ENCODE results near the gene SEC23IP. TPM values are rescaled to one million over a fixed set of nuclear protein-coding genes. Genes with fewer than 3 reads are reported as not detected.
"Not testable (repeated sequence)": the region's sequence is repeated elsewhere in the genome, so short reads cannot be mapped to it uniquely, and the experiment has no call there.

SEC23IP gene
- total RNA-seq, 1 experiment from 2014 or later = 32.0 TPM

DNA sequence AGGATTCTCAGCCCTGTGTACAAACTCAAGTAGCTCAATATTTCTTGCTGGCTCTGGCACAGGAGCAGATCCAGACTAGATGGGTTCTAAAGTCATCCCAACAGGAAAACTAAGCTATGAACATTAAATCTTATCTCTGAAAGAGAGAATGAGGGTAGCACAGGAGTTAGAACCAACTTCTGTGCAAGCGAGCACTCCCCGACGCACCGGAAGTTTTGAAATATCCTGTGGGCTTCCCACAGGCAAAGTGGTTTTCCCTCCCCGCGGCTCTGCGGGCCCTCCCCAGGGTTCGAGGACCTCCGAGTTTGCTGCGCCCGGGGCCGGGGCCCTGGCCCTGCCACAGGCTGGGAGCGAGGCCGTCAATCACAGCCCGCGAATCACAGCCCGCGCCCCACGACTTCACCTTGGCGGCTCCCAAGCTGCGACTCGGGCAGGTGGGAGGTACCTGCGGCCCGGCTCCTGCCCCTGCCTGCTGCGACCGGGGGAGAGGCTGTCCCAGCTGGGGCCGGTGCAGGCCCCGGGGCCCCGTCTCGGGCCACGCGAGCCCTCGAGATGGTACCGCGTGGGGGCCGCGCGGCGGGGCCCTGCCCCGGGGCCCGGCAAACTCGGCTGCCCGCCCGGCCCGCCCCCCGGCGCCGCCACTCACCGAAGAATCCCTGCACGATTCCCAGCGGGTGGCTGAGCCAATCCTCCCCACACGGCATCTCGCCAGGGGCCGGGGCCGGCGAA, 20.5 kb upstream of the SEC23IP start:
- H2AFZ ChIP-seq (ENCODE audit: low read length) = peak overlapping the region; percentile 32; the same call in 1 of the 2 replicates
- H3K79me2 ChIP-seq (ENCODE audit: low read length) = peaks cover 52% of the 10 kb centered on the region
- peak overlapping the region; percentile 86 for H3K27ac ChIP-seq (ENCODE audit: low read length)
- H3K4me1 ChIP-seq (ENCODE audit: low read length) = peaks cover 35% of the 10 kb centered on the region
- DNase-seq = peak; percentile 80
- peaks cover 6% of the 10 kb centered on the region; the same call in 1 of the 2 replicates for H4K20me1 ChIP-seq (ENCODE audit: insufficient read depth, low read depth, low read length)
- peaks cover 3% of the 10 kb centered on the region; the same call in 1 of the 2 replicates for H3K36me3 ChIP-seq (ENCODE audit: insufficient read depth, low read length)
- H3K27me3 ChIP-seq (ENCODE audit: low read length) = no peaks in the 10 kb centered on the region
- H3K4me3 ChIP-seq (ENCODE audit: low read length) = peak overlapping the region; percentile 81
- H3K4me2 ChIP-seq (ENCODE audit: low read depth, low read length, poor library complexity, severe bottlenecking) = peak overlapping the region; percentile 87
- no peaks in the 10 kb centered on the region for H3K9me2 ChIP-seq (replicated peaks; ENCODE audit: insufficient read depth, low read length)
- peak overlapping the region; percentile 90 for H3K9ac ChIP-seq (ENCODE audit: low read length)
- H3K9me3 ChIP-seq (ENCODE audit: low read length) = no peaks in the 10 kb centered on the region

DNA sequence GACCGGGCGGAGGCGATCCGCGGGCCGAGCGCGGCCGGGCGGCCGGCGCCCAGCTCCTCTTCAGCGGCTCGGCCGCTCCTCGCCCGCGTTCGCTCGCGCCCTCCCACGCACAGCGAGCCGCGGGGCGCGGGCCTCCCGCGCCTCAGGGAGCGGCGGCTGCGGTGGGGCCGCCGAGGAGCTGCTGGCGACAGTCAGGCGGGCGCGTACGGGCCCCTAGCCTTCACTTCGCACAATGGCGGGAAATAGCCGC, 20.0 kb upstream of the SEC23IP start, which contains the start of gene MCMBP:
TSS of gene MCMBP (minus strand) at position 234 of the 250 bp plus-strand sequence. CDS start 259 bp downstream, outside the sequence.
- Histone ChIP-seq H3K9me3 (ENCODE audit: low read length) (no peaks in the 10 kb centered on the region), H3K9ac (ENCODE audit: low read length) (peak within 1 kb of the TSS; percentile 90), H3K27ac (ENCODE audit: low read length) (peak within 1 kb of the TSS; percentile 86), H2AFZ (ENCODE audit: low read length) (peak within 1 kb of the TSS; percentile 98), H3K27me3 (ENCODE audit: low read length) (no peaks in the 10 kb centered on the region), H3K4me1 (ENCODE audit: low read length) (peaks cover 35% of the 10 kb centered on the region), H4K20me1 (ENCODE audit: insufficient read depth, low read depth, low read length) (peaks cover 6% of the 10 kb centered on the region; the same call in 1 of the 2 replicates), H3K4me2 (ENCODE audit: low read depth, low read length, poor library complexity, severe bottlenecking) (peak within 1 kb of the TSS; percentile 87), H3K9me2 (replicated peaks; ENCODE audit: insufficient read depth, low read length) (no peaks in the 10 kb centered on the region), H3K79me2 (ENCODE audit: low read length) (peaks cover 47% of the 10 kb centered on the region), H3K4me3 (ENCODE audit: low read length) (peak within 1 kb of the TSS; percentile 81), H3K36me3 (ENCODE audit: insufficient read depth, low read length) (peaks cover 3% of the 10 kb centered on the region; the same call in 1 of the 2 replicates)
- DNase-seq = no peak

DNA sequence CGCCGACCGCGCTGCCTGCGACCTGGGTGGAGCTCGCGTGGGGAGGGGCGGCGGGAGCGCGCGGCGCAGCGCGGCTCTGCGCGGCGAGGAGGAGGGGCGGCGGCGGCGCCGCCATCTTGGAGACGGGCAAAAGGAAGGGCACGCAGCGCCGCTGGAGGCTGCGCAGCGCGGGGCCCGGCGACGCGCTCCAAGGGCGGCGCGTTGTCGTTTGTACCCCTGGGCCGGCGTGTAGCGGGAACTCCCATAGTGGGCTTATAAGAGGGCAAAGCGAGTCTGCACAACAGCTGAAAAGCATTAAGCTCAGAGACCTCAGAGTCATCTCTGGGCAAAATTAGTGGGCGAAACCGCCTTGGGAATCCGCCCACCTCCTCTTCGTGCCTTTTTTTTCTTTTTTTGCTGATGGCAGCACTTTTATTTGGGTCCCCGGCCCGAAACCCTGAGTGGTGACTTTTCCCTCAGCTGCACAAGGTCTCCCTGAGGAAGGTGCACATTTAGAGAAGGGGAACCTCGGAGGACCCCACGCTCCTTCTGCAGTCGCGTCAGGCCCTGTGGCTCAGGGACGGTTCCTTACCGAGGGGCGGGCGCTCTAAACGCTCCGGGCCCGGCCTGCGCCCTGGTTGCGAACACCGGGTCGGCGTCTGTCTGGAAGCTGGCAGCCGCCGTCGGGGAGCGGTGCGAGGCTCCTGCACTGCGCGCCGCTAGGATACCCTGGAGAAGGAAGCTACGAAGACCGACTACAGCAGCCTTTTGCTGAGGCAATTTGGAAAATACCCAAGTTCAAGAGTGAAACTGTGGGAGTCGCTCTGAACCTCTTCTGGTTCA, 19.5 kb upstream of the SEC23IP start:
- H3K4me3 ChIP-seq (ENCODE audit: low read length) = peak overlapping the region; percentile 81
- no peaks in the 10 kb centered on the region for H3K9me3 ChIP-seq (ENCODE audit: low read length)
- H3K36me3 ChIP-seq (ENCODE audit: insufficient read depth, low read length) = peaks cover 3% of the 10 kb centered on the region; the same call in 1 of the 2 replicates
- H3K4me2 ChIP-seq (ENCODE audit: low read depth, low read length, poor library complexity, severe bottlenecking) = peak overlapping the region; percentile 87
- peaks cover 42% of the 10 kb centered on the region for H3K79me2 ChIP-seq (ENCODE audit: low read length)
- peak; percentile 96 for DNase-seq
- no peaks in the 10 kb centered on the region for H3K27me3 ChIP-seq (ENCODE audit: low read length)
- H3K9me2 ChIP-seq (replicated peaks; ENCODE audit: insufficient read depth, low read length) = no peaks in the 10 kb centered on the region
- peak overlapping the region; percentile 98 for H2AFZ ChIP-seq (ENCODE audit: low read length)
- H4K20me1 ChIP-seq (ENCODE audit: insufficient read depth, low read depth, low read length) = peaks cover 6% of the 10 kb centered on the region; the same call in 1 of the 2 replicates
- H3K4me1 ChIP-seq (ENCODE audit: low read length) = peaks cover 35% of the 10 kb centered on the region
- peak overlapping the region; percentile 86 for H3K27ac ChIP-seq (ENCODE audit: low read length)
- H3K9ac ChIP-seq (ENCODE audit: low read length) = peak overlapping the region; percentile 90

DNA sequence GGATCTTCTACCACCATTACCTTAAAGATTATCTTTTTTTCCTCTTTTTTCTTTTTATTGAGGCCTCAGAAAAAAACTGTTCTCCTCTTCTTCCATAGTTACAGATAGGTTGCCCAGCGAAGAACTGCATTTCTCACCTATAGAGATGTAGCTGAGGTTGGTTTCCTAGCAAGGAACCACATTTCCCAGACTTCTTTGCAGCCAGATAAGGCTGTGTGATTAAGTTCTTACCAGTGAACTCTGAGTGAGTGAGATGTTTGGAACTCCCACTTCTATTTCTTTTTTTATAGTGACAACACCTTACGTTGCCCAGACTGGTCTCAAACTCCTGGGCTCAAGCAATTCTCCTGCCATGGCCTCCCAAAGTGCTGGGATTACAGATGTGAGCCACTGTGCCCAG, 14.0 kb upstream of the SEC23IP start:
- Histone ChIP-seq H3K27me3 (ENCODE audit: low read length) (no peaks in the 10 kb centered on the region), H3K36me3 (ENCODE audit: insufficient read depth, low read length) (no peaks in the 10 kb centered on the region), H3K79me2 (ENCODE audit: low read length) (no peaks in the 10 kb centered on the region), H4K20me1 (ENCODE audit: insufficient read depth, low read depth, low read length) (no peaks in the 10 kb centered on the region), H3K4me3 (ENCODE audit: low read length) (no peak overlapping the region), H3K4me2 (ENCODE audit: low read depth, low read length, poor library complexity, severe bottlenecking) (no peak overlapping the region), H3K9me3 (ENCODE audit: low read length) (no peaks in the 10 kb centered on the region), H3K9ac (ENCODE audit: low read length) (no peak overlapping the region), H3K27ac (ENCODE audit: low read length) (no peak overlapping the region), H2AFZ (ENCODE audit: low read length) (no peak overlapping the region), H3K9me2 (replicated peaks; ENCODE audit: insufficient read depth, low read length) (no peaks in the 10 kb centered on the region), H3K4me1 (ENCODE audit: low read length) (peaks cover 12% of the 10 kb centered on the region)
- DNase-seq = no peak

DNA sequence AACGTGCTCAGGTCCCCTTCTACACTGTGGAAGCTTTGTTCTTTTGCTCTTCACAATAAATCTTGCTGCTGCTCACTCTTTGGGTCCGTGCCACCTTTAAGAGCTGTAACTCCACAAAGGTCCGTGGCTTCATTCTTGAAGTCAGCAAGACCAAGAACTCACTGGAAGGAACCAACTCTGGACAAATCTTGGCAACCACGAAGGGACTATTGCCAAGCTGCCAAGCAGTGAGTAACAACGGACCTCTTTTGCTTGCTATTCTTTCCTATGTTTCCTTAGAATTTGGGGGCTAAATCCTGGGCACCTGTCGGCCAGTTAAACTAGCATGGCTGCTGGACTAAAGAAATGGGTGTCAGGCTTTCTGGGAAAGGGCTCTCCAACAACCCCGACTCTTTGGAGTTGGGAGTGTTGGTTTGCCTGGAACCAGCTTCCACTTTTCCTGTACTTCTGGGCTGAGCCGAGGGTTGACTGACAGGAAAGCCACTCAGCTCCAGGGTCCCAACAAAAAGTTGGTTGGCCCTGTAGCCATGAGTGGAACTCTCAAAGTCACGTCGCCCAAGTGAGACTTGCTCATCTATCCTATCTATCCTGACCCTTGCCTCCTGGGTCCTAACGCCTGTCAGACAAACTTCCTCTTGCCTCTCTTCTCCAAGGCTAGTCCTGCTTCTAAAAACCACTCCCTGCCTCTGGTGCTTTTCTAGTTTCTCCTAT, 8.5 kb upstream of the SEC23IP start:
- DNase-seq; H3K4me1 ChIP-seq (ENCODE audit: low read length); H4K20me1 ChIP-seq (ENCODE audit: insufficient read depth, low read depth, low read length); H3K27me3 ChIP-seq (ENCODE audit: low read length); H3K9me2 ChIP-seq (replicated peaks; ENCODE audit: insufficient read depth, low read length); H3K27ac ChIP-seq (ENCODE audit: low read length); H3K4me2 ChIP-seq (ENCODE audit: low read depth, low read length, poor library complexity, severe bottlenecking); H2AFZ ChIP-seq (ENCODE audit: low read length); H3K79me2 ChIP-seq (ENCODE audit: low read length); H3K9ac ChIP-seq (ENCODE audit: low read length); H3K36me3 ChIP-seq (ENCODE audit: insufficient read depth, low read length); H3K9me3 ChIP-seq (ENCODE audit: low read length); H3K4me3 ChIP-seq (ENCODE audit: low read length): not testable (repeated sequence)

DNA sequence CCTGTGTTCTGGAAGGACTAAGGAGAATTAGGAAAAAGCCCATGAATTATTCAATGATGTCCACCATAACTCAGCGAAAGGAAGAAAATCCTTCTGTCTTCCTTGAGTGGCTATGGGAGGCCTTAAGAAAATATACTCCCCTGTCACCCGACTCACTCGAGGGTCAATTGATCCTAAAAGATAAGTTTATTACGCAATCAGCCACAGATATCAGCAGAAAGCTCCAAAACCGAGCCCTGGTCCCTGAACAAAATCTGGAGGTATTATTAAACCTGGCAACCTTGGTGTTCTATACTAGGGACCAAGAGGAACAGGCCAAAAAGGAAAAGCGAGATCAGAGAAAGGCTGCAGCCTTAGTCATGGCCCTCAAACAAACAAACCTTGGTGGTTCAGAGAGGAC, 6.5 kb upstream of the SEC23IP start:
- H3K4me3 ChIP-seq (ENCODE audit: low read length); H3K9me3 ChIP-seq (ENCODE audit: low read length); H4K20me1 ChIP-seq (ENCODE audit: insufficient read depth, low read depth, low read length); DNase-seq; H2AFZ ChIP-seq (ENCODE audit: low read length); H3K4me2 ChIP-seq (ENCODE audit: low read depth, low read length, poor library complexity, severe bottlenecking); H3K36me3 ChIP-seq (ENCODE audit: insufficient read depth, low read length); H3K9me2 ChIP-seq (replicated peaks; ENCODE audit: insufficient read depth, low read length); H3K27me3 ChIP-seq (ENCODE audit: low read length); H3K4me1 ChIP-seq (ENCODE audit: low read length); H3K27ac ChIP-seq (ENCODE audit: low read length); H3K79me2 ChIP-seq (ENCODE audit: low read length); H3K9ac ChIP-seq (ENCODE audit: low read length): not testable (repeated sequence)

DNA sequence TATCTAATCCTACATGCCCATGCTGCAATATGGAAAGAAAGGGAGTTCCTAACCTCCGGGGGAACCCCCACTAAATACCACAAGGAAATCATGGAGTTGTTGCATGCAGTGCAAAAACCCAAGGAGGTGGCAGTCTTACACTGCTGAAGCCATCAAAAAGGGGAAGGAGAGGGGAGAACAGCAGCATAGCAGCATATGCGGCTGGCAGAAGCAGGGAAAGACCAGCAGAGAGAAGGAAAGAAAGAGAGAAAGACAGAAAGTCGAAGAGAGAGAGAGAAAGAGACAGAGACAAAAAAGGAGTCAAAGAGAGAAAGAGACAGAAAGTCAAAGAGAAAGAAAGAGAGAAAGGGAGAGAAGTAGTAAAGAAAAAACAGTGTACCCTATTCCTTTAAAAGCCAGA, 3.8 kb upstream of the SEC23IP start:
- H2AFZ ChIP-seq (ENCODE audit: low read length); H3K9me2 ChIP-seq (replicated peaks; ENCODE audit: insufficient read depth, low read length); DNase-seq; H3K36me3 ChIP-seq (ENCODE audit: insufficient read depth, low read length); H3K27ac ChIP-seq (ENCODE audit: low read length); H3K4me3 ChIP-seq (ENCODE audit: low read length); H3K27me3 ChIP-seq (ENCODE audit: low read length); H3K4me2 ChIP-seq (ENCODE audit: low read depth, low read length, poor library complexity, severe bottlenecking); H4K20me1 ChIP-seq (ENCODE audit: insufficient read depth, low read depth, low read length); H3K9me3 ChIP-seq (ENCODE audit: low read length); H3K9ac ChIP-seq (ENCODE audit: low read length): not testable (repeated sequence)
- H3K79me2 ChIP-seq (ENCODE audit: low read length) = peaks cover 19% of the 10 kb centered on the region
- H3K4me1 ChIP-seq (ENCODE audit: low read length) = peaks cover 11% of the 10 kb centered on the region

DNA sequence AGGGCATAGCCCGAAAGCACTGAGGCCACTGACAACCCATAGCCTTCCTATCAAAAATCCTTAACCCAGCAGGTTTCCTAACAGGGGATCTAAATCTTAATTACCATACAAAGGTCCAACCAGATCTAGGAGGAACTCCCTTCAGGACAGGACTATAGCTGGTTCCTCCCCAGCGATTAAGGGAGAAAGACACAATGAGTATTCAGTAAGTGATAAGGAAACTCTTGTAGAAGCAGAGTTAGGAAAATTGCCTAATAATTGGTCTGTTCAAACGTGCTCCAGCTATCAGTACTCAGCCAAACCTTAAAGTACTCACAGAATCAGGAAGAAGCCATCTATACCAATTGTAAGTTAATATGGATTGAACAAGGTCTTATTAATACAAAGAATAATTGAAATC, 3.3 kb upstream of the SEC23IP start:
- H2AFZ ChIP-seq (ENCODE audit: low read length); H3K9me3 ChIP-seq (ENCODE audit: low read length); H3K36me3 ChIP-seq (ENCODE audit: insufficient read depth, low read length); H3K4me2 ChIP-seq (ENCODE audit: low read depth, low read length, poor library complexity, severe bottlenecking); DNase-seq; H3K4me3 ChIP-seq (ENCODE audit: low read length); H3K9ac ChIP-seq (ENCODE audit: low read length); H3K27me3 ChIP-seq (ENCODE audit: low read length); H3K9me2 ChIP-seq (replicated peaks; ENCODE audit: insufficient read depth, low read length); H4K20me1 ChIP-seq (ENCODE audit: insufficient read depth, low read depth, low read length); H3K27ac ChIP-seq (ENCODE audit: low read length): not testable (repeated sequence)
- H3K79me2 ChIP-seq (ENCODE audit: low read length) = peaks cover 24% of the 10 kb centered on the region
- peaks cover 16% of the 10 kb centered on the region for H3K4me1 ChIP-seq (ENCODE audit: low read length)

Data from Karpas-422 (cell line).